IMR-90 (cell line): Measurements from ENCODE around the gene PPDPF. TPM values are rescaled to one million over a fixed set of nuclear protein-coding genes. Genes with fewer than 3 reads are reported as not detected.

Source experiments
- ATAC-seq: fragments of 200-7000 bp; cut with Tn5 transposase; 2 replicates; pipeline ENCODE4 v1.9.1; 2020; ENCODE audit warnings: low read depth, mild to moderate bottlenecking, moderate library complexity
- BruUV-seq: library from RNA; stranded (reverse); fragments of 400-500 nt; replicated peaks from 2 replicates; lab custom pipeline; 2021; lab: Mats Ljungman, UMichigan
- CTCF ChIA-PET: fragments of 300-600 bp; formaldehyde crosslinking; extraction: SDS; loops from one replicate; lab custom pipeline; 2021; ENCODE audit warnings: antibody characterized with exemption; lab: Yijun Ruan, JAX
- POLR2A ChIA-PET: fragments of 300-600 bp; sonication (Branson Sonifier 250); formaldehyde crosslinking; loops from one replicate; lab custom pipeline; 2022; ENCODE audit warnings: antibody characterized with exemption; ENCODE audit not compliant: unreplicated experiment; lab: Charles Lee
- DNase-seq: peaks from one replicate; pipeline ENCODE4 v3.0.0; 2013
- H2AFZ ChIP-seq: replicated peaks from 2 replicates; pipeline ENCODE3; 2013; ENCODE audit warnings: low read length, mild to moderate bottlenecking; ENCODE audit not compliant: poor library complexity
- H2AK5ac ChIP-seq: 2 replicates; pipeline ENCODE4 v1.6.1; 2013; ENCODE audit warnings: low read depth, low read length, inconsistent platforms
- H2AK9ac ChIP-seq: replicated peaks from 2 replicates; pipeline ENCODE3; 2013; ENCODE audit warnings: mild to moderate bottlenecking, low read depth, low read length, moderate library complexity; ENCODE audit not compliant: poor library complexity
- H2BK120ac ChIP-seq: 2 replicates; pipeline ENCODE4 v1.6.1; 2013; ENCODE audit warnings: low read depth, low read length, inconsistent platforms
- H2BK15ac ChIP-seq: 3 replicates; pipeline ENCODE4 v1.6.1; 2013; ENCODE audit warnings: low read depth, low read length, inconsistent platforms
- H2BK20ac ChIP-seq: 2 replicates; pipeline ENCODE4 v1.6.1; 2013; ENCODE audit warnings: low read depth, mild to moderate bottlenecking, inconsistent platforms, low read length, moderate library complexity
- H2BK5ac ChIP-seq: 2 replicates; pipeline ENCODE4 v1.6.1; 2013; ENCODE audit warnings: mild to moderate bottlenecking, low read depth, low read length, inconsistent platforms; ENCODE audit not compliant: poor library complexity, severe bottlenecking
- H3K14ac ChIP-seq: replicated peaks from 2 replicates; pipeline ENCODE4 v1.6.1; 2013; ENCODE audit warnings: low read depth, low read length, inconsistent platforms
- H3K18ac ChIP-seq: 2 replicates; pipeline ENCODE4 v1.6.1; 2013; ENCODE audit warnings: low read depth, low read length, control low read depth
- H3K23ac ChIP-seq: 2 replicates; pipeline ENCODE4 v1.6.1; 2013; ENCODE audit warnings: low read depth, low read length, inconsistent platforms
- H3K27ac ChIP-seq: 2 replicates; pipeline ENCODE4 v1.5.1; 2013; ENCODE audit warnings: mild to moderate bottlenecking, control low read depth, low read length; ENCODE audit not compliant: insufficient read depth
- H3K27me3 ChIP-seq: 2 replicates; pipeline ENCODE4 v1.6.1; 2013; ENCODE audit warnings: low read length; ENCODE audit not compliant: control insufficient read depth, insufficient read depth
- H3K36me3 ChIP-seq: 2 replicates; pipeline ENCODE4 v1.6.1; 2013; ENCODE audit warnings: low read length, mixed read lengths; ENCODE audit not compliant: control insufficient read depth, insufficient read depth
- H3K4ac ChIP-seq: 2 replicates; pipeline ENCODE4 v1.6.1; 2013; ENCODE audit warnings: low read depth, low read length, inconsistent platforms
- H3K4me1 ChIP-seq: 2 replicates; pipeline ENCODE4 v1.6.1; 2013; ENCODE audit warnings: low read length, mixed read lengths; ENCODE audit not compliant: control insufficient read depth, insufficient read depth
- H3K4me2 ChIP-seq: 2 replicates; pipeline ENCODE4 v1.6.1; 2013; ENCODE audit warnings: low read depth, mild to moderate bottlenecking, control low read depth, low read length, moderate library complexity
- H3K4me3 ChIP-seq: 2 replicates; pipeline ENCODE4 v1.5.1; 2013; ENCODE audit warnings: low read depth, mild to moderate bottlenecking, control low read depth, low read length, moderate library complexity; ENCODE audit not compliant: insufficient read depth
- H3K56ac ChIP-seq: 2 replicates; pipeline ENCODE4 v1.6.1; 2013; ENCODE audit warnings: low read length, inconsistent platforms; ENCODE audit not compliant: insufficient read depth; ENCODE audit errors: extremely low read depth
- H3K79me1 ChIP-seq, 2 experiments: 2 replicates each; pipeline ENCODE4 v1.6.1; 2013; ENCODE audit warnings: low read length in 2 of 2, inconsistent platforms in 1 of 2, low read depth in 1 of 2
- H3K9ac ChIP-seq: 2 replicates; pipeline ENCODE4 v1.6.1; 2013; ENCODE audit warnings: low read depth, low read length, control low read depth
- H3K9me1 ChIP-seq: 2 replicates; pipeline ENCODE4 v1.6.1; 2013; ENCODE audit warnings: low read length, inconsistent platforms; ENCODE audit not compliant: insufficient read depth
- H3K9me3 ChIP-seq: 2 replicates; pipeline ENCODE4 v1.6.1; 2013; ENCODE audit warnings: low read length; ENCODE audit not compliant: control insufficient read depth, insufficient read depth
- H4K20me1 ChIP-seq: 2 replicates; pipeline ENCODE4 v1.6.1; 2013; ENCODE audit warnings: low read length, inconsistent platforms; ENCODE audit not compliant: insufficient read depth
- H4K5ac ChIP-seq: 2 replicates; pipeline ENCODE4 v1.6.1; 2013; ENCODE audit warnings: mild to moderate bottlenecking, low read depth, low read length, control low read depth
- H4K8ac ChIP-seq, 2 experiments: 2 replicates each; pipeline ENCODE4 v1.6.1; 2013; ENCODE audit warnings: low read depth in 2 of 2, low read length in 2 of 2, control low read depth in 1 of 2, inconsistent platforms in 1 of 2
- H4K91ac ChIP-seq: 2 replicates; pipeline ENCODE4 v1.6.1; 2013; ENCODE audit warnings: low read depth, low read length, inconsistent platforms; ENCODE audit not compliant: insufficient read depth
- BHLHE40 ChIP-seq: fragments of 150-350 bp; IDR thresholded peaks from 2 replicates; pipeline ENCODE4 v1.6.1; 2016; ENCODE audit warnings: mild to moderate bottlenecking, low read depth, low read length
- CEBPB ChIP-seq: IDR thresholded peaks from 2 replicates; pipeline ENCODE4 v1.6.1; 2012; ENCODE audit warnings: low read depth, low read length, improper control_type of control experiment
- CHD1 ChIP-seq: IDR thresholded peaks from 2 replicates; pipeline ENCODE4 v1.6.1; 2012; ENCODE audit warnings: low read depth, low read length, improper control_type of control experiment
- CTCF ChIP-seq: conservative IDR thresholded peaks from 2 replicates; pipeline ENCODE4 v1.5.1; 2012; ENCODE audit warnings: mild to moderate bottlenecking, low read depth, low read length, improper control_type of control experiment
- ELK1 ChIP-seq: fragments of 150-350 bp; IDR thresholded peaks from 2 replicates; pipeline ENCODE4 v1.6.1; 2016; ENCODE audit warnings: low read depth, mild to moderate bottlenecking, low read length, moderate library complexity, borderline replicate concordance
- FOS ChIP-seq: fragments of 150-350 bp; IDR thresholded peaks from 2 replicates; pipeline ENCODE4 v1.6.1; 2016; ENCODE audit warnings: low read depth, low read length
- MAZ ChIP-seq: IDR thresholded peaks from 2 replicates; pipeline ENCODE4 v1.6.1; 2012; ENCODE audit warnings: low read depth, mild to moderate bottlenecking, low read length, improper control_type of control experiment, moderate library complexity, borderline replicate concordance
- MXI1 ChIP-seq: IDR thresholded peaks from 2 replicates; pipeline ENCODE4 v1.6.1; 2012; ENCODE audit warnings: low read depth, mild to moderate bottlenecking, low read length, moderate library complexity, borderline replicate concordance
- NFE2L2 ChIP-seq: fragments of 150-350 bp; IDR thresholded peaks from 2 replicates; pipeline ENCODE4 v1.6.1; 2016; ENCODE audit warnings: low read depth, mild to moderate bottlenecking, low read length
- RAD21 ChIP-seq: IDR thresholded peaks from 2 replicates; pipeline ENCODE4 v1.6.1; 2012; ENCODE audit warnings: low read length, improper control_type of control experiment
- RCOR1 ChIP-seq: IDR thresholded peaks from 2 replicates; pipeline ENCODE4 v1.6.1; 2012; ENCODE audit warnings: mild to moderate bottlenecking, low read length, improper control_type of control experiment; ENCODE audit not compliant: insufficient replicate concordance
- RFX5 ChIP-seq: IDR thresholded peaks from 2 replicates; pipeline ENCODE4 v1.8.0; 2012; ENCODE audit warnings: low read depth, mild to moderate bottlenecking, low read length, moderate library complexity
- SMC3 ChIP-seq: fragments of 150-350 bp; IDR thresholded peaks from 2 replicates; pipeline ENCODE4 v1.6.1; 2016; ENCODE audit warnings: low read depth, mild to moderate bottlenecking, antibody characterized with exemption, low read length, moderate library complexity
- USF2 ChIP-seq: fragments of 150-350 bp; IDR thresholded peaks from 2 replicates; pipeline ENCODE4 v1.6.1; 2017; ENCODE audit warnings: mild to moderate bottlenecking, antibody characterized with exemption, low read length, low read depth
- WGBS, 2 experiments: methylation state at CpG; one replicate each; pipeline versions ENCODE4 v1.1.5 to v1.1.7; 2013; ENCODE audit warnings: missing lambda C conversion rate in 2 of 2; ENCODE audit not compliant: insufficient read length in 1 of 2; ENCODE audit errors: extremely low coverage in 2 of 2; 5-methylcytosine and 5-hydroxymethylcytosine counted together
- dilution Hi-C: fragments of 300-500 bp; cut with HindIII; formaldehyde crosslinking; loops from one replicate; pipeline ENCODE4 v1.14.3; 2018; ENCODE audit warnings: low sequenced_read_pairs; ENCODE audit not compliant: unreplicated experiment
- in situ Hi-C: fragments of 300-500 bp; cut with MboI; formaldehyde crosslinking; loops from 3 replicates; pipeline ENCODE4 v1.14.3; 2019; ENCODE audit warnings: low sequenced_read_pairs, inconsistent platforms, mixed read lengths
- intact Hi-C: fragments of 100-400 bp; cut with micrococcal nuclease; formaldehyde crosslinking; loops from 2 replicates; pipeline ENCODE4 v1.10.0; 2022
- polyA plus RNA-seq, 3 experiments: library from polyadenylated mRNA; depleted of rRNA; stranded (reverse); fragments of >200 nt; gene quantifications; 2 replicates each; pipeline ENCODE4 v1.2.3, GENCODE V29; 2012; ENCODE audit warnings: low replicate concordance in 1 of 3
- total RNA-seq: library from RNA; depleted of rRNA; stranded (reverse); fragments of >200 nt; gene quantifications from 2 replicates; pipeline ENCODE4 v1.2.3, GENCODE V29; 2012

PPDPF gene
- total and polyA plus RNA-seq, 2 of the 4 experiments (the other 2 are of a cell fraction): 12.9 to 171 TPM

GRCh38 chr20:63542696-63543095, 22.1 kb downstream of the PPDPF start:
- Histone ChIP-seq H4K5ac (no peak overlapping the region), H2AK5ac (no peak overlapping the region), H3K79me1 (no peaks in the 10 kb centered on the region), H3K14ac (no peak overlapping the region), H2BK15ac (no peak overlapping the region), H3K27ac (no peak overlapping the region), H4K20me1 (no peaks in the 10 kb centered on the region), H2AFZ (no peak overlapping the region), H3K4me2 (no peak overlapping the region), H3K9me3 (no peaks in the 10 kb centered on the region), H3K4ac (no peak overlapping the region), H2BK120ac (no peak overlapping the region), H3K36me3 (no peaks in the 10 kb centered on the region), H3K9me1 (no peaks in the 10 kb centered on the region), H3K4me1 (peaks cover 3% of the 10 kb centered on the region; the same call in 1 of the 2 replicates), H2BK20ac (no peak overlapping the region), H3K4me3 (no peak overlapping the region), H2AK9ac (no peak overlapping the region), H3K9ac (no peak overlapping the region), H4K91ac (no peak overlapping the region), H4K8ac (no peak overlapping the region), H3K18ac (no peak overlapping the region), H3K23ac (no peak overlapping the region), H3K27me3 (peaks cover 24% of the 10 kb centered on the region; the same call in 1 of the 2 replicates), H2BK5ac (no peak overlapping the region), H3K56ac (no peak overlapping the region)
- 71% methylated on average over 9 of the region's 10 CpGs; no CpG with 5 or more reads in 1 of the 2 experiments for WGBS, 2 experiments
- DNase-seq (no peak), ATAC-seq (no peak)
- dilution Hi-C loops (no loop called here), in situ Hi-C loops (no loop called here), intact Hi-C loops (no loop called here)
- BruUV-seq: no TSS peak
- TF ChIP-seq FOS (no peak), CTCF (no peak), RCOR1 (no peak), NFE2L2 (no peak), RFX5 (no peak), RAD21 (no peak), ELK1 (no peak), USF2 (no peak), MAZ (no peak), SMC3 (no peak), MXI1 (no peak), CHD1 (no peak), CEBPB (no peak), BHLHE40 (no peak)
- ChIA-PET CTCF (no interaction called here), POLR2A (no interaction called here)
